Skeletal muscle satellite cell (primary cell): ENCODE measurements around the gene ZNF330.
"Not testable (repeated sequence)": the region's sequence is repeated elsewhere in the genome, so short reads cannot be mapped to it uniquely, and the experiment has no call there.

Source experiments
- H3K27me3 ChIP-seq: 2 replicates; pipeline ENCODE4 v1.7.0; 2013; ENCODE audit warnings: low read length; ENCODE audit not compliant: control insufficient read depth, insufficient read depth
- H3K36me3 ChIP-seq: 2 replicates; pipeline ENCODE4 v1.7.0; 2013; ENCODE audit warnings: mild to moderate bottlenecking, control low read depth, low read length; ENCODE audit not compliant: insufficient read depth
- H3K4me1 ChIP-seq: 2 replicates; pipeline ENCODE4 v1.7.0; 2013; ENCODE audit warnings: low read length; ENCODE audit not compliant: control insufficient read depth, insufficient read depth
- H3K4me2 ChIP-seq: 2 replicates; pipeline ENCODE4 v1.7.0; 2013; ENCODE audit warnings: mild to moderate bottlenecking, low read length
- H3K4me3 ChIP-seq: 2 replicates; pipeline ENCODE4 v1.7.0; 2013; ENCODE audit warnings: low read length
- H3K9ac ChIP-seq: 2 replicates; pipeline ENCODE4 v1.7.0; 2013; ENCODE audit warnings: mild to moderate bottlenecking, low read depth, low read length, moderate library complexity
- H3K9me3 ChIP-seq: replicated peaks from 2 replicates; pipeline ENCODE4 v1.7.0; 2013; ENCODE audit warnings: mild to moderate bottlenecking, control low read depth, low read length

ZNF330 gene

GRCh38 chr4:141207961-141208360 lies 12.7 kb upstream of the ZNF330 start:
- Histone ChIP-seq H3K9ac (no peak overlapping the region), H3K9me3 (no peaks in the 10 kb centered on the region), H3K27me3 (peaks cover 6% of the 10 kb centered on the region), H3K36me3 (no peaks in the 10 kb centered on the region), H3K4me1 (no peaks in the 10 kb centered on the region), H3K4me2 (no peak overlapping the region), H3K4me3 (no peak overlapping the region)

GRCh38 chr4:141210168-141210567 lies 10.5 kb upstream of the ZNF330 start:
- H3K36me3 ChIP-seq, result no peaks in the 10 kb centered on the region

GRCh38 chr4:141213550-141213991 lies 7.1 kb upstream of the ZNF330 start:
- Histone ChIP-seq H3K4me3 (no peak overlapping the region), H3K4me1 (no peaks in the 10 kb centered on the region), H3K36me3 (no peaks in the 10 kb centered on the region), H3K9me3 (no peaks in the 10 kb centered on the region), H3K9ac (no peak overlapping the region), H3K27me3 (no peaks in the 10 kb centered on the region), H3K4me2 (no peak overlapping the region)

More at GRCh38 chr4:141210168-141210567, 10.5 kb upstream of the ZNF330 start:
- H3K4me1 ChIP-seq, result no peaks in the 10 kb centered on the region
- no peak overlapping the region for H3K4me2 ChIP-seq
- H3K9ac ChIP-seq, result no peak overlapping the region
- peaks cover 3% of the 10 kb centered on the region for H3K27me3 ChIP-seq
- H3K4me3 ChIP-seq, result no peak overlapping the region
- no peaks in the 10 kb centered on the region for H3K9me3 ChIP-seq

- Histone ChIP-seq H3K27me3 (no peaks in the 10 kb centered on the region), H3K9me3 (no peaks in the 10 kb centered on the region), H3K36me3 (no peaks in the 10 kb centered on the region), H3K4me3 (no peak overlapping the region), H3K9ac (no peak overlapping the region), H3K4me2 (no peak overlapping the region), H3K4me1 (no peaks in the 10 kb centered on the region)
Measured at GRCh38 chr4:141215030-141215429, 5.7 kb upstream of the ZNF330 start.

GRCh38 chr4:141216002-141216761 lies 4.5 kb upstream of the ZNF330 start:
- H3K9me3 ChIP-seq, result no peaks in the 10 kb centered on the region
- no peak overlapping the region for H3K4me2 ChIP-seq
- no peak overlapping the region for H3K4me3 ChIP-seq
- no peaks in the 10 kb centered on the region for H3K4me1 ChIP-seq
- H3K9ac ChIP-seq, result no peak overlapping the region
- no peaks in the 10 kb centered on the region for H3K27me3 ChIP-seq
- no peaks in the 10 kb centered on the region for H3K36me3 ChIP-seq

GRCh38 chr4:141220271-141220670 lies 424 bp upstream of the ZNF330 start:
- no peaks in the 10 kb centered on the region for H3K9me3 ChIP-seq
- peaks cover 9% of the 10 kb centered on the region for H3K4me1 ChIP-seq
- peak overlapping the region; percentile 94 for H3K4me3 ChIP-seq
- peak overlapping the region; percentile 93 for H3K9ac ChIP-seq
- H3K4me2 ChIP-seq, result peak overlapping the region; percentile 80
- peaks cover 18% of the 10 kb centered on the region for H3K36me3 ChIP-seq
- no peaks in the 10 kb centered on the region for H3K27me3 ChIP-seq

GRCh38 chr4:141223418-141223817 lies 2.7 kb downstream of the ZNF330 start:
- H3K4me2 ChIP-seq, result no peak overlapping the region
- no peaks in the 10 kb centered on the region for H3K9me3 ChIP-seq
- H3K36me3 ChIP-seq, result peaks cover 46% of the 10 kb centered on the region
- H3K27me3 ChIP-seq, result no peaks in the 10 kb centered on the region
- H3K4me3 ChIP-seq, result no peak overlapping the region
- H3K9ac ChIP-seq, result no peak overlapping the region
- peaks cover 9% of the 10 kb centered on the region for H3K4me1 ChIP-seq

- peaks cover 76% of the 10 kb centered on the region for H3K36me3 ChIP-seq
- H3K9ac ChIP-seq, H3K4me2 ChIP-seq, H3K4me1 ChIP-seq, H3K4me3 ChIP-seq, H3K9me3 ChIP-seq, H3K27me3 ChIP-seq: not testable (repeated sequence)
Measured at GRCh38 chr4:141227280-141227679, 6.6 kb downstream of the ZNF330 start.

- H3K4me2 ChIP-seq, result no peak overlapping the region
- no peaks in the 10 kb centered on the region for H3K4me1 ChIP-seq
- H3K36me3 ChIP-seq, result peaks cover 86% of the 10 kb centered on the region
- no peak overlapping the region for H3K4me3 ChIP-seq
- H3K9me3 ChIP-seq, result no peaks in the 10 kb centered on the region
- no peak overlapping the region for H3K9ac ChIP-seq
- H3K27me3 ChIP-seq, result no peaks in the 10 kb centered on the region
Measured at GRCh38 chr4:141229408-141230101, 8.9 kb downstream of the ZNF330 start.

GRCh38 chr4:141233673-141234072 lies 13.0 kb downstream of the ZNF330 start:
- Histone ChIP-seq H3K4me1 (no peaks in the 10 kb centered on the region), H3K27me3 (no peaks in the 10 kb centered on the region), H3K36me3 (peaks cover 62% of the 10 kb centered on the region), H3K9ac (no peak overlapping the region), H3K4me2 (no peak overlapping the region), H3K9me3 (no peaks in the 10 kb centered on the region), H3K4me3 (no peak overlapping the region)

GRCh38 chr4:141238186-141238585 lies 17.5 kb downstream of the ZNF330 start:
- Histone ChIP-seq H3K36me3 (peaks cover 23% of the 10 kb centered on the region), H3K9me3 (no peaks in the 10 kb centered on the region), H3K4me1 (no peaks in the 10 kb centered on the region), H3K4me3 (no peak overlapping the region), H3K27me3 (no peaks in the 10 kb centered on the region), H3K4me2 (no peak overlapping the region), H3K9ac (no peak overlapping the region)

GRCh38 chr4:141240259-141240658 lies 19.6 kb downstream of the ZNF330 start:
- H3K9me3 ChIP-seq, result no peaks in the 10 kb centered on the region
- H3K9ac ChIP-seq, result no peak overlapping the region
- H3K4me2 ChIP-seq, result no peak overlapping the region
- H3K36me3 ChIP-seq, result peaks cover 3% of the 10 kb centered on the region
- H3K4me3 ChIP-seq, result no peak overlapping the region
- no peaks in the 10 kb centered on the region for H3K27me3 ChIP-seq
- no peaks in the 10 kb centered on the region for H3K4me1 ChIP-seq
